ENCODE results near the gene SMYD3. TPM values are rescaled to one million over a fixed set of nuclear protein-coding genes. Genes with fewer than 3 reads are reported as not detected.

SMYD3 gene
- total RNA-seq, 2 experiments from 2014 or later, result 21.3 to 21.4 TPM

DNA sequence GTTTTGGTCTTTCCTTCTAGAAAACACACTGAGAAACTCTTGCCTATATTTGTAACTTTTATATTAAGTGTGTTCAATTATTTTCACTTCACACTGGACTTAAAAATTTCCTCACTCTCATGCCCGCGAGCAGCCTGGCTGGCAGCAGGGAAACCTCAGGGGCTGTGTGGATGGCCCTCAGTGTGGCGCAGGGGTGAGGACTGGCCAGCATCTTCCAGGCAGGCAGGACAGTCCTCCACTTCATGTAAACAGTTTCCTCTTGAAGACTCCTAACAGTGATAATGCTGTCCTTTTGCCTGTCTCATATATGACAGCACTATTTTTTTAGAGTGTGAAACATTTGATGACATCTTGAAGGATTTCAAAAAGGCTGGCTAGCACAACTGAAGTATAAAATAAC is 733.7 kb downstream of the SMYD3 start:
- intact Hi-C loops (cut with micrococcal nuclease), result no loop called here
- no peaks in the 10 kb centered on the region for H3K4me1 Mint-ChIP-seq (ENCODE audit: low read depth)
- H3K4me3 Mint-ChIP-seq, result no peak overlapping the region
- no peaks in the 10 kb centered on the region for H3K27me3 Mint-ChIP-seq (ENCODE audit: low read depth)
- no peak for DNase-seq
- CTCF ChIA-PET, result no interaction called here
- H3K9me3 Mint-ChIP-seq, result no peaks in the 10 kb centered on the region
- H3K27ac Mint-ChIP-seq, result no peak overlapping the region
- H3K36me3 Mint-ChIP-seq (ENCODE audit: low read depth), result peaks cover 6% of the 10 kb centered on the region

DNA sequence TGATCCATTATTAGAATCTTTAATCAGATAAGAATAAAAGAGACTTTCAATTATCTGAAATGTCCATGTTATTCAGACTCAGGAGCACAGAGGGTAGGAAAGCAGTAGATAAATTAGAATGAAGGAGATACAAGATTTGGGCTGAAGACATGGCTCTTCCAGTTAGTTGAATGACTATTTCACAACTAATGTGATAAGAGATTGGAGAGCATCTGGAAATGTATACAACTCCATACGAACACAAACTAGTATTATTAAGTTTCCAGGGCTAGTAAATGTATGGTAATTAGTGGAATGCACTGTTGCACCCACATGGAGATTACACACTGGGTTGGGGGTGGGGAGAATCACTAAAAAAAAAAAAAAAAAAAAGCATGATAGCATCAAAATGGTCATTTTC is 734.3 kb downstream of the SMYD3 start:
- Mint-ChIP-seq H3K27me3 (ENCODE audit: low read depth) (no peaks in the 10 kb centered on the region), H3K36me3 (ENCODE audit: low read depth) (peaks cover 10% of the 10 kb centered on the region), H3K4me3 (no peak overlapping the region), H3K4me1 (ENCODE audit: low read depth) (no peaks in the 10 kb centered on the region), H3K27ac (no peak overlapping the region), H3K9me3 (no peaks in the 10 kb centered on the region)
- CTCF ChIA-PET, result interaction anchor here (0.6 kb wide), 1 partner anchor 12 kb away, joined by 4 read pairs; no protein-coding TSS in a partner anchor
- intact Hi-C loops (cut with micrococcal nuclease), result no loop called here
- DNase-seq, result no peak

DNA sequence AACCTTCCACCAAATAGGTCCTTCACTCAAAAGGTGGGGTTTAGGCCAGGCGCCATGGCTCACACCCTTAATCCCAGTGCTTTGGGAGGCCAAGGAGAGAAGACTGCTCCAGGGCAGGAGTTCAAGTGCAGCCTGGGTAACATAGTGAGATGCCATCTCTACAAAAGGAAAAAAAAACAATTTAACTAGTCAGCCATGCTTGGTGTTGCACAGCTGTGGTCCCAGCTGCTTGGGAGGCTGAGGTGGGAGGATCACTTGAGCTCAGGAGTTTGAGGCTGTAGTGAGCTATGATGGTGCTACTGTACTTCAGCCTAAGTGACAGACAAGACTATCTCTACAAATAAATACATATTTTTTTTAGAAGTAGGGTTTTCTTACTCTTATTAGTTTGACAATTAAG is 734.8 kb downstream of the SMYD3 start:
- peaks cover 14% of the 10 kb centered on the region for H3K36me3 Mint-ChIP-seq (ENCODE audit: low read depth)

DNA sequence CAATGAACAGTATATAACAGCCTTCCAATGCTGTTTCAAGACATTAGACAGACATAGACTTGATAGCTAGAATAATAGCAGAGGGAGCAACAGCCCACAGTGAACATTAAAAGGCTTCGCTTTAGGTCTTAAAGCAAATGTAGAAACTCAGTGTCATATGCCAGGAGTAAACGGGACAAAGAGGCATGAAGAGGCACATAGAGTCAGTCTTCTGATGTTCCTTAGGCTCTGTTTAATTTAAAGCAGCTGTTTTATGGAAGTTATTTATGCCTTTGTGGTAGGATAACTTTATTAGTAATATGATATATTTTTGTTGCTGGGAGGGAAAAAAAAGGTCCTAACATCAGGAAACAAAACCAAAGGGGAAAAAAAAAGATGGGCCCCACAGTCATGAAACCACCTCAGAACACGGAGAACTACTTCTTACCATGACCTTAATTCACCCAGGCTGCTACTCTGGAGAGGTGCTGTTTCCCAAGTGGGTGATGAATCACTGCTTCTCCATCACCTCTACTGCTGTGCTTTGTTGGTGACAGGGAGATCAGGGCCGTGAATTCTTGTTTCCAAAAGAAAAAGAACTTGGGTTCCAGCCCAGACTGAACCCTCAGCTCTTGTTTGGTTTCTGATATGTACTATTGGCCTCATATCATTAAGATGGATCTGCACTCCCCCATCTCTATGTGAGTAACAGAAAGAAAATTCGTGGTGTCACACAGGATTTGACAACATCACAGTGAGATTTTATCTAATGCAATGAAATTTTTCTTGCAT is 735.4 kb downstream of the SMYD3 start:
- no peak for DNase-seq
- no peak overlapping the region for H3K27ac Mint-ChIP-seq
- H3K9me3 Mint-ChIP-seq, result no peaks in the 10 kb centered on the region
- H3K4me3 Mint-ChIP-seq, result no peak overlapping the region
- no peaks in the 10 kb centered on the region for H3K27me3 Mint-ChIP-seq (ENCODE audit: low read depth)
- peaks cover 18% of the 10 kb centered on the region for H3K36me3 Mint-ChIP-seq (ENCODE audit: low read depth)
- intact Hi-C loops (cut with micrococcal nuclease), result no loop called here
- no peaks in the 10 kb centered on the region for H3K4me1 Mint-ChIP-seq (ENCODE audit: low read depth)
- CTCF ChIA-PET, result no interaction called here

More for the DNA sequence above, 734.8 kb downstream of the SMYD3 start:
- intact Hi-C loops (cut with micrococcal nuclease), result no loop called here
- Mint-ChIP-seq H3K27ac (no peak overlapping the region), H3K4me3 (no peak overlapping the region), H3K9me3 (no peaks in the 10 kb centered on the region), H3K4me1 (ENCODE audit: low read depth) (no peaks in the 10 kb centered on the region), H3K27me3 (ENCODE audit: low read depth) (no peaks in the 10 kb centered on the region)
- CTCF ChIA-PET, result interaction anchor here (0.6 kb wide), 1 partner anchor 13 kb away, joined by 4 read pairs; no protein-coding TSS in a partner anchor
- DNase-seq, result no peak

DNA sequence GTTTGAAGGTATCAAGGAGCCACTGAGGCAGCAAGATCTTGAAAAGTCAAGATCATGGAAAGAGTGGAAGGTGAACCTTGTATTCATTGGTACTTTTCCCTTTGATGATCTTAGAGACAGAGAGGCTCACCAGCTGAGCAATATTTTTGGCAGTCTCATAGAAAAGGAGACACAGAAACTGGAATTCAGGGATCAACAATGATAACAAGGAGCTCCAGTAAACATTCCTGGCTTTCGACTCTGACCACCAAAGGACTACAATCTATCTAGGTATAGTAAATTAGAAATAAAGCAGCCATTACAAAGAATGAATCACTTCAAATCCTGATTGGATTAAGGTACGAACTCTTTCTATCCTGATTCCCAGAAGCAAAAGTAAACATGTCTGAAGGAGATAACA is 736.9 kb downstream of the SMYD3 start:
- no peak overlapping the region for H3K4me3 Mint-ChIP-seq
- peaks cover 21% of the 10 kb centered on the region for H3K36me3 Mint-ChIP-seq (ENCODE audit: low read depth)
- H3K4me1 Mint-ChIP-seq (ENCODE audit: low read depth), result no peaks in the 10 kb centered on the region
- no peak overlapping the region for H3K27ac Mint-ChIP-seq
- intact Hi-C loops (cut with micrococcal nuclease), result no loop called here
- DNase-seq, result no peak
- H3K27me3 Mint-ChIP-seq (ENCODE audit: low read depth), result no peaks in the 10 kb centered on the region
- H3K9me3 Mint-ChIP-seq, result no peaks in the 10 kb centered on the region
- CTCF ChIA-PET, result no interaction called here

DNA sequence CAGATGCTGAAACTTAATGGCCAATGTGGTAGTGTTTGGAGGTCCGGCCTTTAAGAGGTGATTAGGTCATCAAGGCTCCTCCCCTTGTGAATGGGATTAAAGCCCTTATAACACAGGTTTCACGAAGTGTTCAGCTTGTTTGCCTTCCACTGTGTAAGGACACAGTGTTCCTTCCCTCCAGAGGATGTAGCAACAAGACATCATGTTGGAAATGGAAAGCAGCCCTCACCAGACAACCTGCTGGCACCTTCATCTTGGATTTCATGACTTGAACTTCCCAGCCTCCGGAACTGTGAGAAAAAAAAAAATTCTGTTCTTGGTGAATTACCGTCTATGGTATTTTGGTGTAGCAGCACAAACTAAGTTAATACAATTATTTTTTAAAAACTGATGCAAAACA is 738.5 kb downstream of the SMYD3 start:
- Mint-ChIP-seq H3K4me1 (ENCODE audit: low read depth) (no peaks in the 10 kb centered on the region), H3K36me3 (ENCODE audit: low read depth) (peaks cover 26% of the 10 kb centered on the region), H3K9me3 (no peaks in the 10 kb centered on the region), H3K27me3 (ENCODE audit: low read depth) (no peaks in the 10 kb centered on the region), H3K4me3 (no peak overlapping the region), H3K27ac (no peak overlapping the region)
- CTCF ChIA-PET, result interaction anchor here (1.2 kb wide), 1 partner anchor 14 kb away, joined by 3 read pairs; no protein-coding TSS in a partner anchor
- DNase-seq, result no peak
- intact Hi-C loops (cut with micrococcal nuclease), result no loop called here

DNA sequence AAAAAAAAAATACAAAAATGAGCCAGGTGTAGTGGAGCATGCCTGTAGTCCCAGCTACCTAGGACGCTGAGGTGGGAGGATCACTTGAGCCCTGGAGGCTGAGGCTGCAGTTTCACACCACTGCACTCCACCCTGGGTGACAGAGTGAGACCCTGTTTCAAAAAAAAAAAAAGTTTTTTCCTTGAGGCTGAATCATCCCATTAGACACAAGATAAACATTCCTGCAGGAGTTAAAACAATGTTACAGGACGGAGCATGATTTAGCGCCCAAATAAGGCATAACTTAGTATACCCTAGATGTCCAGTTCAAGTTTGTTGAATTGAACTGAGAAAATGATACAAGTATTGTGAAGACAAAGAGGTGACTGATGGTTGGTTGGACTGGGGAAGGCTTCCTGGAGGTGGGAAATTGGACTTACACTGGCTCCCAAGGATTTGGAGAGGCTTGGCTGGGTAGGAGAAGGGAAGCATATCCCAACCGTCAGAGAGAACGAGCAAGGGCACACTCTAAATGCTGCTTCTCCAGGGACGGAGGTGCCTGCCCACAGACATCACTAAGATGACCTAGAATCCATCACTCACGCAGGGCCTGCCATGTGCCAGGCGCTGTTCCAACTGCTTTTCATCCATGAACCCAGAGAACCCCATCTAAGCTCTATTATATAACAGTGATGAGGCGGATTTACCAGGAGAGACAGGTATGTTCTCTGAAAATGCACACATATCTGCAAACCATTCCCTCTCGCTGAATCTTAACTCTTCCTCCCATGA is 741.7 kb downstream of the SMYD3 start:
- Mint-ChIP-seq H3K27ac (no peak overlapping the region), H3K9me3 (no peaks in the 10 kb centered on the region), H3K27me3 (ENCODE audit: low read depth) (no peaks in the 10 kb centered on the region), H3K4me3 (no peak overlapping the region), H3K4me1 (ENCODE audit: low read depth) (no peaks in the 10 kb centered on the region), H3K36me3 (ENCODE audit: low read depth) (peaks cover 54% of the 10 kb centered on the region)
- CTCF ChIA-PET, result interaction anchor here (0.7 kb wide), 1 partner anchor 32 kb away, joined by 5 read pairs; no protein-coding TSS in a partner anchor
- intact Hi-C loops (cut with micrococcal nuclease), result no loop called here
- no peak for DNase-seq

DNA sequence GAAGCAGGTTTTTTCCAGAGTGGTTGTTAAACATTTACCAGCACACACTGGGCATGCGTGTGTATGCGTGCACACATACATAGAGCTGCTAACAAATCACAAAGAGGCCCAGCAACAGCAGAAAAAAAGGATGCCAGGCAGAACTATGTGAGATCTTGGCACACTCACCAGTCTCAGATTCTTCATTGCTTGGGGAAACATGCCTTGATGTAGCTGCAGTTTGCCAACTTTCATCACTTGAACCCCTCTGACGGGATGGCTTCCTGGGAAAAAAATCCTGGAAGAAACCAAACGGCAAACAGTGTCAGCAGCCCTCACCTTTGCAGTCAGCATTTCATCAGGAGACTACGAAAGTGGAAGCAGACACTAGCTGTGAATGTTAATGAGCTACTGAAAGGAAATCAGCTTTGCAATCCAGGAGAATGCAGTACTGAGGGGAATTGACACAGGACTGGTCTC is 743.2 kb downstream of the SMYD3 start:
- H3K4me3 Mint-ChIP-seq, result no peak overlapping the region
- DNase-seq, result no peak
- CTCF ChIA-PET, result no interaction called here

DNA sequence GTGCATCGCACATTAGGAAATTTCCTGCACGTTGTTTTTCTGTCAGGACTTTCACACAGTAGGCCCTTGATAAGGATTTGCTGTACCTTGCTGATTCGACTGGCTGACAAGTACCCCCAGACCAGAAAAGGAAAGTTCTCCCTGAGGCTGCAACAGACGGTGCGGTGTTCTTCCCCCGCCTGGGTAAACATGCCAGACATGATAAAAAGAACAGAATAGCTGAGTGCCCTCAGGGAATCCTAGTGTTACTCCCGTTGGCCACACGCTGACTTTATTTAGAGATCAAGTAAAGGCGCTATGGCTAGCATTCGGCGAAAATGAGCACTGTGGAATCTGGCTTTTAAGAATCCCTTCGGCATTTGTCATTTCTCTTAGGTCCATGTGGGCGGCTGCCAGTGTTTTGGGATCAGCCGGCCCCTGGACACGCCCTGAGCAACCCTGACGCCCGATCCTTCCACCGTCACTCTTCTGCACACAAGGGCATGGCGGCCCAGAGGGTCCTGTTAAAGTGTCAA is 744.6 kb downstream of the SMYD3 start:
- peaks cover 52% of the 10 kb centered on the region for H3K36me3 Mint-ChIP-seq (ENCODE audit: low read depth)
- H3K27ac Mint-ChIP-seq, result no peak overlapping the region
- CTCF ChIA-PET, result no interaction called here
- intact Hi-C loops (cut with micrococcal nuclease), result no loop called here
- no peaks in the 10 kb centered on the region for H3K4me1 Mint-ChIP-seq (ENCODE audit: low read depth)
- no peaks in the 10 kb centered on the region for H3K27me3 Mint-ChIP-seq (ENCODE audit: low read depth)
- no peak overlapping the region for H3K4me3 Mint-ChIP-seq
- DNase-seq, result no peak
- H3K9me3 Mint-ChIP-seq, result peaks cover 6% of the 10 kb centered on the region

More for the DNA sequence above, 743.2 kb downstream of the SMYD3 start:
- Mint-ChIP-seq H3K27me3 (ENCODE audit: low read depth) (no peaks in the 10 kb centered on the region), H3K36me3 (ENCODE audit: low read depth) (peaks cover 55% of the 10 kb centered on the region), H3K4me1 (ENCODE audit: low read depth) (no peaks in the 10 kb centered on the region), H3K9me3 (no peaks in the 10 kb centered on the region), H3K27ac (no peak overlapping the region)
- intact Hi-C loops (cut with micrococcal nuclease), result no loop called here

DNA sequence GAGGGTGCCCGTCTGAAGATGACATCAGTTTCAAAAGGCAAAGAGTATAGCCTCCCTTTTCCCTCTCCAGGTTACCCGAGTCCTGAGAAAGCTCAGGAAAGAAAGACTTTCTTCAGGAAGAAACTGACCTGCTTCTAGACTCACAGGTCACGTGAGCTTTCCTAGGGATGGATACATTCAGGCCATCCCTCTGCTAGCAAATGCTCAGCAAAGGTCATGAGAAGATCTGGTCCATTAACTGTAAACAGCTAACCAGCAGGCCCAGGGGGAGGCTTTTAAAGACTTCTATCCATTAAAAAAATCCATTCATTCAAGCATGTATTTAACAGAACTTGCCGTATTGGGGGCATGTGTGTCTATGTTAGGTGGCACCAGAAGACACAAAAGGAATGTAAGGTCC is 746.8 kb downstream of the SMYD3 start:
- H3K4me3 Mint-ChIP-seq, result no peak overlapping the region
- no peak overlapping the region for H3K27ac Mint-ChIP-seq
- no peaks in the 10 kb centered on the region for H3K4me1 Mint-ChIP-seq (ENCODE audit: low read depth)
- peaks cover 18% of the 10 kb centered on the region for H3K9me3 Mint-ChIP-seq
- DNase-seq, result no peak
- H3K36me3 Mint-ChIP-seq (ENCODE audit: low read depth), result peaks cover 46% of the 10 kb centered on the region
- CTCF ChIA-PET, result no interaction called here
- no peaks in the 10 kb centered on the region for H3K27me3 Mint-ChIP-seq (ENCODE audit: low read depth)
- intact Hi-C loops (cut with micrococcal nuclease), result no loop called here

DNA sequence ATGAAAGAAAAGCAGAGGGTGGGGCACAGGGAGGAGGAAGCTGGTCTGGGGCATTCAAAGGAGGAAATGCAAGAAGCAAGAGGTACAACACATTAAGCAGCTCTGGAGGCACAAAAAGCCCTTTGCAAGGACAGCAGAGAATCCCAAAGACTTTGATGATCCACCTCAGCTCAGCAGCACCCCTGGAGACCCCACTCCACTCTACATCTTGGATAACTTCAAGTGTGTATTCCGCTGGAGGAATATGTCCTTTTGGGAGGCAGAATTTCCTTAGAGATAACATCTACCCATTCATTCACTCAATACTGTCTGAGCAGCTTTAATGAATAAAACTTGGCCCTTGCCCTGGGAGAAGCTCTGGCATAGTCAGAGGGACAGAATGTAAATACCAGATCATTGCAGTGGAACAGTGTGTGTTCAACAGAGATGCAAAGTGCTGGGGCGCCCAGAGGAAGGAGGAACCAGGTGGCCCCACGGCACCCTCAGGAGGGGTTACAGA is 752.6 kb downstream of the SMYD3 start:
- CTCF ChIA-PET, result interaction anchor here (1.2 kb wide), 1 partner anchor 14 kb away, joined by 3 read pairs; no protein-coding TSS in a partner anchor
- Mint-ChIP-seq H3K4me1 (ENCODE audit: low read depth) (no peaks in the 10 kb centered on the region), H3K9me3 (peaks cover 28% of the 10 kb centered on the region), H3K27ac (no peak overlapping the region), H3K36me3 (ENCODE audit: low read depth) (peaks cover 38% of the 10 kb centered on the region), H3K27me3 (ENCODE audit: low read depth) (no peaks in the 10 kb centered on the region), H3K4me3 (no peak overlapping the region)
- no peak for DNase-seq
- intact Hi-C loops (cut with micrococcal nuclease), result no loop called here

DNA sequence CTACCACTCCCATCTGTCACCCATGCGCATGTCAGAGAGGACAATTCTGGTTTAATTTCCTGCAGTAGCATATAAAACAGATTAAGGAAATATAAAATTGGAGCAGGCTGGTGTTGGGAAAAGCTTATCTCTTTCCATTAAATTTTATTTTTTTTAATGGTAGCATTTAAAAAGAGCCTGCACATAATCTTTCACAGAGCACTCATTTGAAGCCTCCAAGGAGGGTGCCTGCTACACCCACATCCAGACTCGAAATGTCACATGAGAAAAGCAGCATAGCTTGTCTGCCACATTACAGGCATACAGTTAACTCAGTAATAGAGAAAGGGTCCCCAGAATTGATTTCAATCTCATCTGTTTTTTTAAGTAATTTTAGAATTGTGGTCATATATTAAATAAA is 753.3 kb downstream of the SMYD3 start:
- CTCF ChIA-PET, result interaction anchor here (1.2 kb wide), 1 partner anchor 15 kb away, joined by 3 read pairs; no protein-coding TSS in a partner anchor
- peaks cover 28% of the 10 kb centered on the region for H3K9me3 Mint-ChIP-seq

More for the DNA sequence above, 753.3 kb downstream of the SMYD3 start:
- Mint-ChIP-seq H3K27ac (no peak overlapping the region), H3K36me3 (ENCODE audit: low read depth) (peaks cover 40% of the 10 kb centered on the region), H3K27me3 (ENCODE audit: low read depth) (no peaks in the 10 kb centered on the region), H3K4me3 (no peak overlapping the region), H3K4me1 (ENCODE audit: low read depth) (no peaks in the 10 kb centered on the region)
- intact Hi-C loops (cut with micrococcal nuclease), result no loop called here
- DNase-seq, result no peak

All from activated naive CD4-positive, alpha-beta T cell treated with anti-CD3 and anti-CD28 coated beads for 36 hours (primary cell).